SK-N-MC (cell line): ENCODE measurements around the gene ZNF789.

Experiments used
- EZH2 ChIP-seq: fragments of 200-600 bp; sonication (generic); IDR thresholded peaks from one replicate; pipeline ENCODE4 v1.6.1; 2017; ENCODE audit warnings: antibody characterized with exemption
- POLR2AphosphoS5 ChIP-seq: IDR thresholded peaks from 2 replicates; pipeline ENCODE4 v1.6.1; 2012; ENCODE audit warnings: mild to moderate bottlenecking, low read depth, low read length, borderline replicate concordance

DNA sequence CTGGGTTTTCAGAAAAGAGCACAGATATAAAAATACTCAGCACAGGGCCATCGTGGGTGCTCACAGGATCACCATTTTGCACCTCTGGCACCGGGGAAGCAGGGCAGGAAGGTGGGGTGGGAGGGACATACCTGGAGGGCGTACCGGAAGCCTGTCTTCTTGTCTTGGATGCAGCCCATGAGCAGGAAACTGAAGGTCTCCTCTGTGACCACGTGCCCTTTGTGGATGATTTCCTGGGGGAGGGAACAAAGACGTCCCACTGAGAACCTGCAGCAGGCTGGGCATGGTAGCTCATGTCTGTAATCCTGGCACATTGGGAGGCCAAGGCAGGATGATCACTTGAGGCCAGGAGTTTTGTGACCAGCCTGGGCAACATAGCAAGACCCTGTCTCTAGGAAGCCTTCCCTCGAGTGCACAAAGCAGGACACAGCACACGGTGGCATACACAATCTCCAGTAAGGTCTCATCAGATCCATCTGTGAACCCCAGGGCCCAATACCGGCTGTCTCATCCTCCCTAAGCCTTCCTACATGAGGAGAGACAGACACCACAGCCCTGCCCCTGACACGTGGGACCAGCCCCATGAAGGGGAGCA lies 43.6 kb upstream of the ZNF789 start:
- TF ChIP-seq EZH2, result no peak
- TF ChIP-seq POLR2AphosphoS5, result no peak
